ACC112 (cell line): ENCODE results near the gene IL26.

Experiments used
- H2AFZ ChIP-seq: fragments of 200-600 bp; sonication (generic); one replicate; pipeline ENCODE4 v1.6.0; 2017; ENCODE audit warnings: antibody characterized with exemption, low read length; ENCODE audit not compliant: unreplicated experiment
- H3K27ac ChIP-seq: fragments of 200-600 bp; sonication (generic); 2 replicates; pipeline ENCODE4 v1.5.1; 2014; ENCODE audit warnings: low read depth, mild to moderate bottlenecking, antibody characterized with exemption, low read length, moderate library complexity
- H3K27me3 ChIP-seq: fragments of 200-600 bp; sonication (generic); 2 replicates; pipeline ENCODE4 v1.6.1; 2014; ENCODE audit warnings: mild to moderate bottlenecking, antibody characterized with exemption, low read length, moderate library complexity, mixed read lengths; ENCODE audit not compliant: insufficient read depth
- H3K36me3 ChIP-seq: fragments of 200-600 bp; sonication (generic); 2 replicates; pipeline ENCODE4 v1.6.1; 2016; ENCODE audit warnings: mild to moderate bottlenecking, antibody characterized with exemption, low read length, moderate library complexity, mixed read lengths; ENCODE audit not compliant: insufficient read depth
- H3K4me1 ChIP-seq: fragments of 200-600 bp; sonication (generic); one replicate; pipeline ENCODE4 v1.6.1; 2016; ENCODE audit warnings: low read length, mixed read lengths; ENCODE audit not compliant: insufficient read depth, unreplicated experiment, control insufficient read depth
- H3K4me3 ChIP-seq: fragments of 200-600 bp; sonication (generic); 2 replicates; pipeline ENCODE4 v1.5.1; 2014; ENCODE audit warnings: mild to moderate bottlenecking, low read depth, low read length
- H3K79me2 ChIP-seq: fragments of 200-600 bp; sonication (generic); one replicate; pipeline ENCODE4 v1.6.0; 2016; ENCODE audit warnings: low read length; ENCODE audit not compliant: control insufficient read depth, unreplicated experiment, insufficient read depth

IL26 gene

DNA sequence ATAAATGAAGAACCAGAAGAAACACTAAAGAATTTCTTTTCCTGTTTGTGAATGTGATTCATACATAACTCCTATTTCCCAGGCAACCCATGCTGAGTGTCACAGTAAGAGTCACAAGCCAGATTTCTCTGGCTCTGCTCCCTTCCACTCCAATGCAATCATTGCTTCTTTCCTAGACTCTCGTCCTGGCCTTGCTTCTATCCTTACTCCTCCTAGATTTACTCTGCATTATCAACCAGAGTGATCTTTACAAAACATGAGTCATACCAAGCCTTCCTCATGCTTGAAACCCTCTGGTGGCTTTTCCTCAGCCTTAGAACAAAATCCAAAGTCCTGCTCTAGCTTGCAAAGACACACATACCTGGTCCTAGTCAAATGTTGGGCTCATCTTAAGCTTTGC lies 14.5 kb upstream of the IL26 start:
- Histone ChIP-seq H3K36me3 (no peaks in the 10 kb centered on the region), H3K4me3 (peak overlapping the region; percentile 52; the same call in 1 of the 2 replicates), H2AFZ (peak overlapping the region; percentile 87), H3K79me2 (no peaks in the 10 kb centered on the region), H3K27ac (peak overlapping the region; percentile 82), H3K27me3 (no peaks in the 10 kb centered on the region), H3K4me1 (peaks cover 47% of the 10 kb centered on the region)

DNA sequence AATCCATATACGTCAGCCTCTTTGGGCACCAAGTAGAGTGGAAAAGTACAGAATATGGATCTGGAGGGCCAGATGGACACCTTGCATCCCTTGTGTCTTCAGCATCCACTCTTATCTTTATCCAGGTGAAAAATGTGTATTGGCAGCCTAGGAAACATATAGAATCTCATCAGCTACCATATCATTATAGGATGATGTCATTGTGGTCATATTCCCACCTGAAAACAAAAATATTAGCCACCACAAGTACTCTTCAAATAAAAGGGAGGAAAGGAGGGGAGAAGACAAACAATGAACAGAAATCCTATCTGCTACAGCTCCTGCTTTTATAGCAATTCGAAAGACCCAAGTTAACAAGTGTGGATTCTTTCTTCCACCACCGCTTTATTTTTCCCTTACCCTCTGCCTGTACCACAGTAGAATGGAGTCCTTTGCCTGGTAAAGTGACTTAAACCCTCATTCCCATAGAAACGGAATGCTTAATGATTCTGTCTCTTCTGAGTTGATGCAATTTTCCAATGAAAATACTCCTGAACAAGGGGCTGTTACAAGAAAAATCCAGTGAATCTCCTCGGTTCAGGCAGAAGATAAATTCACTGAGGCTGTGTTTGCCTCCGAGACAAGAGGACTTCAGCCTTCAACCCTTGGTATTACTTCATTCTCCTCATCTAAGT lies 13.8 kb upstream of the IL26 start:
- H3K4me3 ChIP-seq, result 0 out of 2 replicates have a peak overlapping the region, but pooled peaks have one; percentile 7
- peak overlapping the region; percentile 82 for H3K27ac ChIP-seq
- H3K27me3 ChIP-seq, result no peaks in the 10 kb centered on the region
- H3K79me2 ChIP-seq, result no peaks in the 10 kb centered on the region
- peaks cover 44% of the 10 kb centered on the region for H3K4me1 ChIP-seq
- H3K36me3 ChIP-seq, result no peaks in the 10 kb centered on the region
- peak overlapping the region; percentile 87 for H2AFZ ChIP-seq

GRCh38 chr12:68237619-68238018 lies 12.0 kb upstream of the IL26 start:
- Histone ChIP-seq H3K79me2 (no peaks in the 10 kb centered on the region), H2AFZ (peak overlapping the region; percentile 16), H3K27me3 (no peaks in the 10 kb centered on the region), H3K4me3 (no peak overlapping the region), H3K4me1 (peaks cover 44% of the 10 kb centered on the region), H3K36me3 (no peaks in the 10 kb centered on the region), H3K27ac (no peak overlapping the region)

- Histone ChIP-seq H3K27ac (no peak overlapping the region), H3K4me3 (peak overlapping the region; percentile 72)
Observed at GRCh38 chr12:68237078-68237477, 11.5 kb upstream of the IL26 start.

DNA sequence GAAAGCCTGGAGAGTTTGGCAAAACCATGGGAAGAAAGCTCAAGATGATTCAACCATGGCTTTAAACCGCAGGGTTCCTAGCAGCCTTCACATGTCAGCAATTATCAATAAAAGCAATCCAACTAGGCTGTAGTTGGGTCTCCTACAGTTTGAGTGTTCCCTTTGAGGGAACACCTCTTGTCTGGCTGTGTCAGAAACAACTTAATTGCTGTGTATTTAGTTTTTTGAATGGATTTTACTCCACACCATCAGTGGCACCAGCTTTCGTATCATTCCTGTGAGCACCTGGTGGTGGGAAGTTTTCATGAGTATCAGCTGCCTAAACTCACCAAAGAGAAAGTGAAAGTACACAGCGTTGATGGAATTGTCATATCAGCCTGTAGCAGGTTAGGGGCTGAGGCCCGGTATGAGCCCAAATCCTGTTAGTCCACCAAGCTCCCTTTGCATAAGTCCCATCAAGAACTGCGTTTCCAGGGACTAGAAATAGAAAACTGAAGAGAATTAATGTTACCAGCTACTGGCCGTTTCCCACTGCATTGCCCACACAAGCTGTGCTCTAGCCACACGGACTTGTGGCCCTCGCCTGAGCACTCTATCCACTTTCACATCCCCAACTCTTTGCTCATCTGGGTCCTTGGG lies 10.9 kb upstream of the IL26 start:
- Histone ChIP-seq H2AFZ (peak overlapping the region; percentile 100), H3K79me2 (no peaks in the 10 kb centered on the region), H3K27ac (no peak overlapping the region)

More at GRCh38 chr12:68237078-68237477, 11.5 kb upstream of the IL26 start:
- no peaks in the 10 kb centered on the region for H3K27me3 ChIP-seq
- H2AFZ ChIP-seq, result peak overlapping the region; percentile 100
- no peaks in the 10 kb centered on the region for H3K36me3 ChIP-seq
- H3K79me2 ChIP-seq, result no peaks in the 10 kb centered on the region
- H3K4me1 ChIP-seq, result peaks cover 44% of the 10 kb centered on the region

GRCh38 chr12:68235576-68235975 lies 10.0 kb upstream of the IL26 start:
- H2AFZ ChIP-seq, result peak overlapping the region; percentile 44
- no peak overlapping the region for H3K4me3 ChIP-seq
- peaks cover 35% of the 10 kb centered on the region for H3K4me1 ChIP-seq
- H3K27me3 ChIP-seq, result no peaks in the 10 kb centered on the region
- H3K27ac ChIP-seq, result no peak overlapping the region
- H3K36me3 ChIP-seq, result no peaks in the 10 kb centered on the region
- H3K79me2 ChIP-seq, result no peaks in the 10 kb centered on the region

More for the DNA sequence above, 10.9 kb upstream of the IL26 start:
- Histone ChIP-seq H3K4me1 (peaks cover 44% of the 10 kb centered on the region), H3K36me3 (no peaks in the 10 kb centered on the region), H3K27me3 (no peaks in the 10 kb centered on the region), H3K4me3 (peak overlapping the region; percentile 72)

DNA sequence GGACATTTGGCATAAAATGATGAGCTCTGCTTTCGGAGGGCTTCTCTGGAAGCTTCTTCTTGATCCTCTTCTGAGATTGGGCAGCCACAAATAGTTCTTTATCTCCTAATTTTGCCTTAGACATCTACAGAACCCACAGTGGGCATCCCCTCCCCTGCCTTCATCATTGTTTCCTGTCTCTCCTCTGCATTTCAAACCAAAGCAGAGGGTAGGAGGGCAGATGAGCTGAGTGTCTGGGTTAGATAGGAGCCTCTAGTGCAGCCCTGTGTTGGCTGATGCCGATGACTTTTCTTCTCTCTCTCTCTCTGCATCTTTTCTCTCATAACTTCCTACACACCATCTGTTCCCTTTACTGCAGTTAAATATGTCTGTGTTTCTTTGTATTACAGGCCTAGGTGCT lies 8.5 kb upstream of the IL26 start:
- H3K36me3 ChIP-seq, result no peaks in the 10 kb centered on the region
- H3K79me2 ChIP-seq, result no peaks in the 10 kb centered on the region
- H3K4me1 ChIP-seq, result peaks cover 21% of the 10 kb centered on the region
- H3K27me3 ChIP-seq, result no peaks in the 10 kb centered on the region
- no peak overlapping the region for H2AFZ ChIP-seq
- H3K4me3 ChIP-seq, result no peak overlapping the region
- no peak overlapping the region for H3K27ac ChIP-seq

- H3K79me2 ChIP-seq, result no peaks in the 10 kb centered on the region
- H3K27ac ChIP-seq, result no peak overlapping the region
- H2AFZ ChIP-seq, result no peak overlapping the region
- H3K27me3 ChIP-seq, result no peaks in the 10 kb centered on the region
- no peak overlapping the region for H3K4me3 ChIP-seq
- H3K4me1 ChIP-seq, result peaks cover 20% of the 10 kb centered on the region
- no peaks in the 10 kb centered on the region for H3K36me3 ChIP-seq
Observed at GRCh38 chr12:68233498-68233897, 7.9 kb upstream of the IL26 start.

DNA sequence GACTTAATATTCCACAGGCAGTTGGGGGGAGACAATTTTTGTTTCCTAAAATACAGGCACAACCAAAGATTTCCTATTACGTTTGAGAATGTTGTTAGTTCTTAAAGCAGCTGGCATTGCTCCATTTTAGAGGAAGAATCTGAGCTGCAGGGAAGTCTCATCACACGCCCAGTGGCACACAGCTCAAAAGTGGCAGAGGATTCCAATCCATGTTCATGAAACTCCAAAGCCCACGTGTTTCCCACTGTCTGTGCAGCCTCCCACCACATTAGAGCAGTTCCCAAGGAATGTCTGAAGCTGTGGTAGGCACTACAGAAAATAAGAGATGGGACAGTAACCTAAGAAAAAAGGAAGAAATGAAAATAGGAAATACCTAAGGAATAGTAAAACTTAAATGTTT lies 6.1 kb upstream of the IL26 start:
- Histone ChIP-seq H3K4me1 (peaks cover 7% of the 10 kb centered on the region), H3K27ac (no peak overlapping the region), H3K4me3 (no peak overlapping the region), H3K79me2 (no peaks in the 10 kb centered on the region), H3K27me3 (no peaks in the 10 kb centered on the region), H2AFZ (no peak overlapping the region), H3K36me3 (no peaks in the 10 kb centered on the region)

DNA sequence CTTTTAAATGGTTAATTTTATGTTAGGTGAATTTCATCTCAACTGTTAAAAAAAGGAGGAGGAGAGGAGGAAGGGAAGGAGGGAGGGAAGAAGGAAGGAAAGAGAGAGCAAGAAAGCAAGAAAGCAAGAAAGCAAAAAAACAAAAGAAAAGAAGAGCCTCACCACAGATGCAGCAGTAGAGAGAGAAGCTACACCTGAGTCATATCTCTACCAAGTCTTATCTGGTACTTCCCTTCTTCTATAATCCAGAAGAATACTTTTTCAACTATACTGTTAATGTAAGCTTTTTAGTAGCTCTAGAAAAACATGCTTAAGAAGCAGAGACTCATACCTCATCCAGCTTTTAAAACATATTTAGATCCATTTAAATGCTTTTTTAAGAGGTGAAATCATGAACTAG lies 5.6 kb upstream of the IL26 start:
- Histone ChIP-seq H3K27me3 (no peaks in the 10 kb centered on the region), H3K4me1 (peaks cover 3% of the 10 kb centered on the region), H3K4me3 (no peak overlapping the region), H3K27ac (no peak overlapping the region), H3K79me2 (no peaks in the 10 kb centered on the region), H3K36me3 (no peaks in the 10 kb centered on the region), H2AFZ (no peak overlapping the region)

- H3K27me3 ChIP-seq, result no peaks in the 10 kb centered on the region
- H2AFZ ChIP-seq, result no peak overlapping the region
Observed at GRCh38 chr12:68229956-68230355, 4.3 kb upstream of the IL26 start.

More at GRCh38 chr12:68229956-68230355, 4.3 kb upstream of the IL26 start:
- Histone ChIP-seq H3K79me2 (no peaks in the 10 kb centered on the region), H3K4me1 (peaks cover 9% of the 10 kb centered on the region), H3K4me3 (no peak overlapping the region), H3K27ac (no peak overlapping the region), H3K36me3 (no peaks in the 10 kb centered on the region)
